ENCODE data around the gene SPOCK1. TPM values are rescaled to one million over a fixed set of nuclear protein-coding genes. Genes with fewer than 3 reads are reported as not detected.
"Not testable (repeated sequence)": the region's sequence is repeated elsewhere in the genome, so short reads cannot be mapped to it uniquely, and the experiment has no call there.

The SPOCK1 gene
- total RNA-seq, 4 donors from 2014 or later, result 8.6 to 34.8 (median 13.2) TPM

GRCh38 chr5:137392261-137392660 is 106.9 kb downstream of the SPOCK1 start:
- intact Hi-C loops (cut with DNase I; ENCODE audit: low total_unique reads) (no loop called here), in situ Hi-C loops (cut with MboI; ENCODE audit: low pct_ligation_motif_present in 1 of 4, low pct_unique_long_range_greater_than_20kb in 1 of 4, low sequenced_read_pairs in 3 of 4) (no loop called here)
- H3K27ac ChIP-seq, result no peak overlapping the region
- peaks cover 0 to 4% (median 0%) of the 10 kb centered on the region in 4 donors for H3K4me1 ChIP-seq
- no peaks in the 10 kb centered on the region for H3K27me3 ChIP-seq
- no peaks in the 10 kb centered on the region for H3K9me3 ChIP-seq
- no peak for DNase-seq
- H3K36me3 ChIP-seq, result no peaks in the 10 kb centered on the region
- 77 to 79% methylated on average over 4 of the region's 4 CpGs for WGBS, 2 donors (ENCODE audit: low coverage in 1 of 2)
- TF ChIP-seq POLR2A (IDR thresholded peaks at IDR 0.05) (no peak), POLR2AphosphoS5 (IDR thresholded peaks at IDR 0.05) (no peak), EP300 (IDR thresholded peaks at IDR 0.05; ENCODE audit: low read depth) (no peak), CTCF (IDR thresholded peaks at IDR 0.05) (no peak)
- H3K4me3 ChIP-seq, result no peak overlapping the region

- H3K27me3 ChIP-seq; H3K27ac ChIP-seq; intact Hi-C loops (cut with DNase I; ENCODE audit: low total_unique reads); H3K9me3 ChIP-seq; in situ Hi-C loops (cut with MboI; ENCODE audit: low pct_ligation_motif_present in 1 of 4, low pct_unique_long_range_greater_than_20kb in 1 of 4, low sequenced_read_pairs in 3 of 4); H3K4me3 ChIP-seq; H3K36me3 ChIP-seq; H3K4me1 ChIP-seq; DNase-seq: not testable (repeated sequence)
- WGBS, 2 donors (ENCODE audit: low coverage in 1 of 2), result 72 to 80% methylated on average over 2 to 7 of the region's 7 CpGs
These were observed 108.1 kb downstream of the SPOCK1 start for GRCh38 chr5:137391044-137391443.

GRCh38 chr5:137389042-137389441 is 110.1 kb downstream of the SPOCK1 start:
- H3K36me3 ChIP-seq, result no peaks in the 10 kb centered on the region
- H3K27me3 ChIP-seq, result no peaks in the 10 kb centered on the region
- in situ Hi-C loops (cut with MboI; ENCODE audit: low pct_ligation_motif_present in 1 of 4, low pct_unique_long_range_greater_than_20kb in 1 of 4, low sequenced_read_pairs in 3 of 4) (no loop called here), intact Hi-C loops (cut with DNase I; ENCODE audit: low total_unique reads) (no loop called here)
- H3K27ac ChIP-seq, result peak overlapping the region in 2 of 4 donors; percentile 11 to 71
- TF ChIP-seq POLR2AphosphoS5 (IDR thresholded peaks at IDR 0.05) (peak in 1 of 3 donors; percentile 68), CTCF (IDR thresholded peaks at IDR 0.05) (no peak), EP300 (IDR thresholded peaks at IDR 0.05; ENCODE audit: low read depth) (peak; percentile 71), POLR2A (IDR thresholded peaks at IDR 0.05) (no peak)
- WGBS, 2 donors (ENCODE audit: low coverage in 1 of 2), result 54 to 60% methylated on average over 1 of the region's 1 CpG
- DNase-seq, result no peak
- no peaks in the 10 kb centered on the region for H3K4me1 ChIP-seq
- H3K4me3 ChIP-seq, result no peak overlapping the region
- no peaks in the 10 kb centered on the region for H3K9me3 ChIP-seq

- H3K27ac ChIP-seq, result no peak overlapping the region
- 70 to 86% methylated on average over 1 of the region's 1 CpG for WGBS, 2 donors (ENCODE audit: low coverage in 1 of 2)
- in situ Hi-C loops (cut with MboI; ENCODE audit: low pct_ligation_motif_present in 1 of 4, low pct_unique_long_range_greater_than_20kb in 1 of 4, low sequenced_read_pairs in 3 of 4) (no loop called here), intact Hi-C loops (cut with DNase I; ENCODE audit: low total_unique reads) (no loop called here)
- no peak overlapping the region for H3K4me3 ChIP-seq
- DNase-seq, result no peak
- H3K4me1 ChIP-seq, result no peaks in the 10 kb centered on the region
- H3K27me3 ChIP-seq, result no peaks in the 10 kb centered on the region
- H3K9me3 ChIP-seq, result no peaks in the 10 kb centered on the region
- TF ChIP-seq POLR2A (IDR thresholded peaks at IDR 0.05) (no peak), EP300 (IDR thresholded peaks at IDR 0.05; ENCODE audit: low read depth) (no peak), POLR2AphosphoS5 (IDR thresholded peaks at IDR 0.05) (no peak), CTCF (IDR thresholded peaks at IDR 0.05) (no peak)
- no peaks in the 10 kb centered on the region for H3K36me3 ChIP-seq
These were observed 114.1 kb downstream of the SPOCK1 start for GRCh38 chr5:137385064-137385463.

GRCh38 chr5:137383909-137384308 is 115.2 kb downstream of the SPOCK1 start:
- WGBS, 2 donors (ENCODE audit: low coverage in 1 of 2), result 93% methylated on average over 1 of the region's 1 CpG; no CpG with 5 or more reads in 1 of the 2 donors
- no peaks in the 10 kb centered on the region for H3K27me3 ChIP-seq
- H3K27ac ChIP-seq, result no peak overlapping the region
- no peak for DNase-seq
- H3K4me3 ChIP-seq, result no peak overlapping the region
- TF ChIP-seq EP300 (IDR thresholded peaks at IDR 0.05; ENCODE audit: low read depth) (no peak), POLR2A (IDR thresholded peaks at IDR 0.05) (no peak)
- H3K9me3 ChIP-seq, result no peaks in the 10 kb centered on the region
- no peaks in the 10 kb centered on the region for H3K4me1 ChIP-seq
- in situ Hi-C loops (cut with MboI; ENCODE audit: low pct_ligation_motif_present in 1 of 4, low pct_unique_long_range_greater_than_20kb in 1 of 4, low sequenced_read_pairs in 3 of 4) (no loop called here), intact Hi-C loops (cut with DNase I; ENCODE audit: low total_unique reads) (no loop called here)
- no peaks in the 10 kb centered on the region for H3K36me3 ChIP-seq

All from transverse colon (tissue), 4 donors.